GM10248 (cell line): ENCODE data around the gene DBNL.

ENCODE experiments used
- CTCF ChIA-PET: fragments of 300-600 bp; sonication (Branson Sonifier 250); formaldehyde crosslinking; extraction: SDS; loops from one replicate; lab custom pipeline; 2021; ENCODE audit warnings: antibody characterized with exemption; lab: Yijun Ruan, JAX
- POLR2A ChIA-PET: fragments of 350-650 bp; sonication (Branson Sonifier 250); formaldehyde crosslinking; extraction: SDS; loops from one replicate; lab custom pipeline; 2020; ENCODE audit warnings: antibody characterized with exemption; lab: Yijun Ruan, JAX
- DNase-seq: peaks from one replicate; pipeline ENCODE4 v3.0.0; 2012; ENCODE audit errors: extremely low spot score
- CTCF ChIP-seq: IDR thresholded peaks from 2 replicates; pipeline ENCODE4 v1.5.1; 2012; ENCODE audit warnings: mild to moderate bottlenecking, low read depth; ENCODE audit errors: extremely low read depth, missing control alignments, control extremely low read depth

The DBNL gene

DNA sequence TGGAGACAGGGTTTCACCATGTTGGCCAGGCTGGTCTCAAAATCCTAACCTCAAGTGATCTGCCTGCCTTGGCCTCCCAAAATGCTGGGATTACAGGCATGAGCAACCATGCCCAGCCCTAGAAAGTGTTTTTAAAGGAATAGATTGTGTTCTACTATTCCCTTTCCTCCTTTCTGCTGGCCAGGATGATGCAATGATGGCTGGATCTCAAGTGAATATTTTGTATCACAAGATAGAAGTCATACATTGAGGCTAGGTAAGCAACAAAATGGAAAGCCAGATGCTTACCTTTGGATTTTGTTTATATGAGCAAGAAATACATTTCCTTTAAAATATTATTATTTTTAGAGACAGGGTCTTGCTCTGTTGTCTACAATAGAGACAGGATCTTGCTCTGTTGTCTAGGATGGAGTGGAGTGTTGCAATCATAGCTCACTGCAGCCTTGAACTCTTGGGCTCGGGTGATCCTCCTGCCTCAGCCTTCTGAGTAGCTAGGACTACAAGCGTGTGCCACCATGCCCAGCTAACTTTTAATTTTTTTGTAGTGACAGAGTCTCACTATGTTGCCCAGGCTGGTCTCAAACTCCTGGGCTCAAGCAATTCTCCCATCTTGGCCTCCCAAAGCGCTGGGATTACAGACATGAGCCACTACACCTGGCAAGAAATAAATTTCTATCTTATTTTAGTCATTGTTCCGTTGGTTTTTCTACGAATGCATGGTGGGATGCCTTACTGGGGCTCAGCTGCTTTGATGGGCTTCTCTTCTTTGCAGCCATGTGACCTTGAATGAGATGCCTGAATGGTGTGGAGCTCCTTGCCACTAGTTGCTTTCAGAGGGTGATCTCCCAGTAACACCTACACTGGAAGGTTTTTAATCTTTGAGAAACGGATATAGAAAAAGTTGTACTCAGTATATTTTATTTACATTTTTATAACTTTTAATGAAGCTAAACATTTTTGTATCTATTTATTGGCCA, 53.9 kb downstream of the DBNL start:
- no peak for DNase-seq
- no peak for TF ChIP-seq CTCF
- ChIA-PET POLR2A (no interaction called here), CTCF (interaction anchor here (0.8 to 3.7 kb wide), 12 partner anchors 9 to 467 kb away, joined by 3 to 42 read pairs (median 4); partner anchors contain the start of gene POLD2)

DNA sequence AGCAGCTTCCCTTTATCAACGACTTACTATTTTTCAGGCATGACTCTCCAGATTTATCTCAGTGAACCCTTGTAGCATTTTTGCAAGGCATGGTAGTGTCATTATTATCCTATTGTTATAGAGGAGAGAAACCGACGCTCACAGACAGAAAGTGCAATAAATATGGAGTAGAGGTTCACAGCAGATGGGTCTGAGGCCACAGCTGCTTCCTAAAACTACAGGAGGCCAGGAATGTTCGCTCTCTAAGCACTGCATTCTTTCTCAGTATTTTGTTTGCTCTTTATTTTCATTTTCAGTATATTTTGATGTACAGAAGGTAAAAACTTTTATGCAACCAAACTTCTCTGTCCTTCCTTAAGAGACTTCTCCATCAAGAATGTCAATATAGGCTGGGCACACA, 55.2 kb downstream of the DBNL start:
- ChIA-PET POLR2A (no interaction called here), CTCF (interaction anchor here (1.0 to 3.7 kb wide), 4 partner anchors 14 to 27 kb away, joined by 3 to 42 read pairs (median 4); partner anchors contain the start of gene POLD2)
- no peak for DNase-seq
- TF ChIP-seq CTCF = no peak

- CTCF ChIA-PET = interaction anchor here (1.3 kb wide), 1 partner anchor 10 kb away, joined by 4 read pairs; no protein-coding TSS in a partner anchor
- DNase-seq = peak; percentile 28
- no peak for TF ChIP-seq CTCF
- POLR2A ChIA-PET = no interaction called here
These were observed 56.2 kb downstream of the DBNL start for GRCh38 chr7:44100458-44101302.

DNA sequence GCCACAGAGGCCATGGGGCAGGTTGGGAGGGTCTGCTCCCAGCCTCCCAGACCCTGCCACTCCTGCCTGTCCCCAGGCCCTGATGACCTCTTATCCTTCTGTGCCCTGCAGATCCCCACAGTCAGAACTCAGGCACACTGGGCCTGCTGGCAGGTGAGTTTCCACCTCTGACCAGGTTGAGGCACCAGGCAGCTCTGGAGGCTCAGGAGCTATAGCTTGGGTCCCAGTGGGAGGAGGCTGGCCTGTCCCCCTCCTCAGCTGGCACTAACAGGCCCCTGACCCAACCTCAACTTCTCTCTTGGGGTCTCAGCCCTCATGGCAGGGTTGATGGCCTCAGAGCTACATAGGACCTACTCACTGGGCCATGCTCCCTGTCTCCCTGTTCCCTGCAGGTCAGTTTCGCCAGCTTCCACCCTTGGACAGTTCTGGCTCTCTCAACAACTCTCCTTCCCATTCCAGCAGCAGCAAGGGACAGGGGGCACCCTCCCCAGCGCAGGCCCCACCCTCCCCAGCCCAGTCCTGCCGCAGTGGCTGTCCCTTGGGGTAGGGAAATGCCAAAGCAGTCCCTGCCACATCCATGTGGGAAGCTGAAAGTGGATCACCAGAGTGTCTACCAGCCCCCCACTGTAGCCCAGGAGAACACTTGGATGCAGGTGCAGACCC, 56.9 kb downstream of the DBNL start:
- ChIA-PET POLR2A (interaction anchor here (0.6 kb wide), 1 partner anchor 747 kb away, joined by 3 read pairs; no protein-coding TSS in a partner anchor), CTCF (interaction anchor here (1.0 to 1.3 kb wide), 3 partner anchors 8 to 22 kb away, joined by 3 to 4 read pairs (median 3); partner anchors contain the start of gene POLD2)
- no peak for DNase-seq
- no peak for TF ChIP-seq CTCF

- DNase-seq = no peak
- ChIA-PET CTCF (interaction anchor here (1.0 to 1.3 kb wide), 4 partner anchors 9 to 21 kb away, joined by 3 to 4 read pairs (median 4); partner anchors contain the start of gene POLD2), POLR2A (interaction anchor here (0.6 kb wide), 1 partner anchor 746 kb away, joined by 3 read pairs; no protein-coding TSS in a partner anchor)
- TF ChIP-seq CTCF = no peak
These were observed 57.7 kb downstream of the DBNL start for GRCh38 chr7:44101966-44102845.
